ENCODE results near the gene DUSP28. TPM values are rescaled to one million over a fixed set of nuclear protein-coding genes. Genes with fewer than 3 reads are reported as not detected.
A peak's percentile ranks its signal among the peaks of the same experiment; 100 is the strongest.

Gene DUSP28
- total and polyA plus RNA-seq, 12 donors = 4.9 to 22.2 (median 8.5) TPM

- Histone ChIP-seq H3K9me3 (replicated peaks in 1 of 3) (no peaks in the 10 kb centered on the region), H3K4me3 (no peak overlapping the region), H3K4me1 (replicated peaks in 1 of 2) (peaks cover 24 to 31% of the 10 kb centered on the region in 2 donors), H3K27ac (no peak overlapping the region), H3K27me3 (no peaks in the 10 kb centered on the region), H3K36me3 (replicated peaks in 1 of 2) (peaks cover 0 to 40% of the 10 kb centered on the region in 2 donors)
- no peak for TF ChIP-seq POLR2A (IDR thresholded peaks at IDR 0.05)
- no peak for DNase-seq
- intact Hi-C loops (cut with DNase I) = no loop called here
- 79 to 89% (median 86%) methylated on average over 12 to 23 of the region's 23 CpGs for WGBS, 4 donors
Observed at GRCh38 chr2:240575101-240575965, 15.2 kb downstream of the DUSP28 start.

- intact Hi-C loops (cut with DNase I) = no loop called here
- 65 to 79% (median 76%) methylated on average over 2 to 6 of the region's 6 CpGs for WGBS, 4 donors
- Histone ChIP-seq H3K4me1 (replicated peaks in 1 of 2) (peaks cover 28 to 29% of the 10 kb centered on the region in 2 donors), H3K4me3 (no peak overlapping the region), H3K36me3 (replicated peaks in 1 of 2) (peaks cover 0 to 40% of the 10 kb centered on the region in 2 donors), H3K27ac (no peak overlapping the region), H3K27me3 (no peaks in the 10 kb centered on the region), H3K9me3 (replicated peaks in 1 of 3) (no peaks in the 10 kb centered on the region)
- no peak for TF ChIP-seq CTCF (IDR thresholded peaks at IDR 0.05)
- TF ChIP-seq POLR2A (IDR thresholded peaks at IDR 0.05) = no peak
- DNase-seq = no peak
Observed at GRCh38 chr2:240576036-240576435, 15.9 kb downstream of the DUSP28 start.

- H3K4me1 ChIP-seq (replicated peaks in 1 of 2) = peaks cover 28 to 29% of the 10 kb centered on the region in 2 donors
- H3K27me3 ChIP-seq = no peaks in the 10 kb centered on the region
- H3K4me3 ChIP-seq = no peak overlapping the region
- no peak for TF ChIP-seq POLR2A (IDR thresholded peaks at IDR 0.05)
- TF ChIP-seq CTCF (IDR thresholded peaks at IDR 0.05) = no peak
- H3K27ac ChIP-seq = no peak overlapping the region
- intact Hi-C loops (cut with DNase I) = no loop called here
- H3K9me3 ChIP-seq (replicated peaks in 1 of 3) = no peaks in the 10 kb centered on the region
- peaks cover 0 to 40% of the 10 kb centered on the region in 2 donors for H3K36me3 ChIP-seq (replicated peaks in 1 of 2)
- DNase-seq = no peak
- 87 to 94% (median 90%) methylated on average over 14 to 32 of the region's 32 CpGs for WGBS, 4 donors
Observed at GRCh38 chr2:240576436-240577205, 16.5 kb downstream of the DUSP28 start.

GRCh38 chr2:240577281-240578109 is 17.3 kb downstream of the DUSP28 start:
- H3K36me3 ChIP-seq (replicated peaks in 1 of 2) = peaks cover 0 to 40% of the 10 kb centered on the region in 2 donors
- WGBS, 4 donors = 88 to 92% (median 91%) methylated on average over 11 to 26 of the region's 26 CpGs; no CpG with 5 or more reads in 1 of the 4 donors
- H3K4me1 ChIP-seq (replicated peaks in 1 of 2) = peaks cover 28 to 29% of the 10 kb centered on the region in 2 donors
- no peaks in the 10 kb centered on the region for H3K9me3 ChIP-seq (replicated peaks in 1 of 3)
- DNase-seq = no peak
- H3K4me3 ChIP-seq = no peak overlapping the region
- no peak for TF ChIP-seq CTCF (IDR thresholded peaks at IDR 0.05)
- no peak for TF ChIP-seq POLR2A (IDR thresholded peaks at IDR 0.05)
- H3K27ac ChIP-seq = peak overlapping the region in 2 of 5 donors; percentile 86 to 96
- H3K27me3 ChIP-seq = no peaks in the 10 kb centered on the region
- intact Hi-C loops (cut with DNase I) = no loop called here
